ENCODE data around the gene CYP26A1.

The CYP26A1 gene

DNA sequence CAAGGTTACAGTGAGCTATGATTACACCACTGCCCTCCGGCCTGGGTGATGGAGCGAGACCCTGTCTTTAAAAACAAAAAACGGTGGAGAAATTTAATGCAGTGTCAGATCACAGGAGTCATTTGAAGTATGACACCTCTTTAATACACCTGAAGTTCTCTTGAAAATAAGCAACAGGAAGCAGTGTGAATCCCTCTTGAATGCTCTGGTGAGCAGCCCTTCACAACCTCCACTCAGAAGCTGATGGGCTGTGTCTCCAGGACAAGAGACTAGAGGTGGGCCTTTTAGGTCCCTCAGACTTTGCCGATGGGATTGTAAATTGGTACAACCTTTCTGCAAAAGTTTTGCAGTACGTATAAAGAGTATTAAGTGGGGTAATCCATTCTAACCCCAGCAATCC, 50.1 kb downstream of the CYP26A1 start:
- no peak for DNase-seq (ENCODE audit: low read depth)

GRCh38 chr10:93124580-93125318, 51.1 kb downstream of the CYP26A1 start:
- DNase-seq (ENCODE audit: low read depth) = no peak

- DNase-seq (ENCODE audit: low read depth) = no peak
Measured at GRCh38 chr10:93125966-93126365, 52.3 kb downstream of the CYP26A1 start.

GRCh38 chr10:93126483-93127052, 52.9 kb downstream of the CYP26A1 start:
- no peak for DNase-seq (ENCODE audit: low read depth)

All from activated T-helper 1 cell treated with Interleukin-2 at 50 U/mL for 16 hours (primary cell).